ENCODE results near the gene LRRC45. TPM values are rescaled to one million over a fixed set of nuclear protein-coding genes. Genes with fewer than 3 reads are reported as not detected.

Gene LRRC45
- total and polyA plus RNA-seq, 2 donors (not counting 1 experiment from before 2014, with no cell fraction given): 2.3 to 9.9 TPM

DNA sequence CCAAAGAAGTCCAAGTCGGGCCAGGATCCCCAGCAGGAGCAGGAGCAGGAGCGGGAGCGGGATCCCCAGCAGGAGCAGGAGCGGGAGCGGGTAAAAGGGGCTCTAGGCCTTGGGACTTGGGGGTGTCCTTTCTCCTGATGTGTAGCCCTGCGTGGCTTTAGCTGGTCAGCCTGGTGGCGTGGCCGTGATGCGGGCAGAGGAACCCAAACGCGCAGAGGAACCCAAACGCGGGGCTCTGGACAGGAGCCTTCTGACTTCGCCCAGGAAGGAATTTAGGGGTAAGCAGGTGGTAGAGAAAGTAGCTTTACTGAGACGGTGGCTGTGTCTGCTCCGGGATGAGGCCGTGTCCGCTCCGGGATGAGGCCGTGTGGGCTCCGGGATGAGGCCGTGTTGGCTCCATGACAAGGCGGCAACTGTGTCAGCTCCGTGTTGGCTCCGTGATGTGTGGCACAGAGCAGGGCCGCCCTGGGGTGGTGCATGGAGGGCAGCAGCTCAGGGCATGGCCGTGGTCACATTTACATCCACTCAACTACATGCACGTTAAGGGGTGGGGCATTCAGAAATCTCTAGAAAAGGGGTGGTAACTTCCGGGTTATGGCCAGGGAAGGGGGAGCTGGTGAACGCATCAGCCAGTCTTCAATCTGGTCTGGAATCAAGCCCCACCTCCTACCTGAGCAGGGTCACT is 26.2 kb upstream of the LRRC45 start:
- TF ChIP-seq, protein P1, sequence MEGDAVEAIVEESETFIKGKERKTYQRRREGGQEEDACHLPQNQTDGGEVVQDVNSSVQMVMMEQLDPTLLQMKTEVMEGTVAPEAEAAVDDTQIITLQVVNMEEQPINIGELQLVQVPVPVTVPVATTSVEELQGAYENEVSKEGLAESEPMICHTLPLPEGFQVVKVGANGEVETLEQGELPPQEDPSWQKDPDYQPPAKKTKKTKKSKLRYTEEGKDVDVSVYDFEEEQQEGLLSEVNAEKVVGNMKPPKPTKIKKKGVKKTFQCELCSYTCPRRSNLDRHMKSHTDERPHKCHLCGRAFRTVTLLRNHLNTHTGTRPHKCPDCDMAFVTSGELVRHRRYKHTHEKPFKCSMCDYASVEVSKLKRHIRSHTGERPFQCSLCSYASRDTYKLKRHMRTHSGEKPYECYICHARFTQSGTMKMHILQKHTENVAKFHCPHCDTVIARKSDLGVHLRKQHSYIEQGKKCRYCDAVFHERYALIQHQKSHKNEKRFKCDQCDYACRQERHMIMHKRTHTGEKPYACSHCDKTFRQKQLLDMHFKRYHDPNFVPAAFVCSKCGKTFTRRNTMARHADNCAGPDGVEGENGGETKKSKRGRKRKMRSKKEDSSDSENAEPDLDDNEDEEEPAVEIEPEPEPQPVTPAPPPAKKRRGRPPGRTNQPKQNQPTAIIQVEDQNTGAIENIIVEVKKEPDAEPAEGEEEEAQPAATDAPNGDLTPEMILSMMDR (conservative IDR thresholded peaks at IDR 0.05 in 1 of 2, IDR thresholded peaks at IDR 0.05 in 1 of 2; ENCODE audit: low read depth in 1 of 2, low read length in 2 of 2): no peak
- no peak for TF ChIP-seq EZH2 (IDR thresholded peaks at IDR 0.05; ENCODE audit: low read length, missing control alignments)
- H3K79me2 ChIP-seq (ENCODE audit: control insufficient read depth, insufficient read depth, low read length): no peaks in the 10 kb centered on the region

DNA sequence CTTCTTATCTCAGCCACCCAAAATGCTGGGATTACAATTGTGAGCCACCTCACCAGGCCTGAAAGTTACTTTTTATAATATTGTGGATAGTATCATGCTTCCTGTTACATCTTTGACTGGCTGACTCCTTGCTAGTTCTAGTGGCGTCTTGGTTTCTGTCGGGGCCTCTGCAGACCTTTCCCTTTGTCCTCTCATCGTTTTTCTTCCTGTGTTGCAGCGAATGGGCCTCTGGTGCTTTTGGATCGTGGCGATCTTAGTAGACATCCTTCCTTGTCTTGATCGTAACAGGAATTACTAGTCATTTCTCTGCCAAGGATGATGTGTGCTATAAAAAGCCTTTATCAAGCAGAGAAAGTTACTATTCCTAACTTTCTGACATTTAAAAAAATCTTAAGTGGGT is 24.9 kb upstream of the LRRC45 start:
- Histone ChIP-seq H3K4me1 (ENCODE audit: control insufficient read depth, extremely low read depth, insufficient read depth, low read length) (peaks cover 9% of the 10 kb centered on the region), H3K36me3 (ENCODE audit: control insufficient read depth, insufficient read depth, low read length) (peaks cover 2% of the 10 kb centered on the region), H3K9ac (ENCODE audit: insufficient read depth, low read length) (no peak overlapping the region), H3K4me3 (replicated peaks in 1 of 4; ENCODE audit: control extremely low read depth in 1 of 4, insufficient read depth in 1 of 4, low read depth in 3 of 4, low read length in 4 of 4) (no peak overlapping the region), H2AFZ (ENCODE audit: low read length) (no peak overlapping the region), H3K79me2 (ENCODE audit: control insufficient read depth, insufficient read depth, low read length) (no peaks in the 10 kb centered on the region), H3K4me2 (ENCODE audit: extremely low read depth, insufficient read depth, low read length) (no peak overlapping the region), H3K9me3 (ENCODE audit: control insufficient read depth, insufficient read depth, low read depth, low read length) (no peaks in the 10 kb centered on the region), H3K27me3 (ENCODE audit: control insufficient read depth, insufficient read depth, low read length) (no peaks in the 10 kb centered on the region), H3K27ac (ENCODE audit: insufficient read depth, low read length) (no peak overlapping the region), H4K20me1 (ENCODE audit: control insufficient read depth, extremely low read depth, insufficient read depth, low read length) (no peaks in the 10 kb centered on the region)
- TF ChIP-seq EZH2 (IDR thresholded peaks at IDR 0.05; ENCODE audit: low read length, missing control alignments): no peak
- TF ChIP-seq, protein P1 (conservative IDR thresholded peaks at IDR 0.05 in 1 of 2, IDR thresholded peaks at IDR 0.05 in 1 of 2; ENCODE audit: low read depth in 1 of 2, low read length in 2 of 2): no peak
- no peak for DNase-seq (ENCODE audit: low read depth in 2 of 2)

More for the DNA sequence above, 26.2 kb upstream of the LRRC45 start:
- Histone ChIP-seq H4K20me1 (ENCODE audit: control insufficient read depth, extremely low read depth, insufficient read depth, low read length) (no peaks in the 10 kb centered on the region), H3K9me3 (ENCODE audit: control insufficient read depth, insufficient read depth, low read depth, low read length) (no peaks in the 10 kb centered on the region), H2AFZ (ENCODE audit: low read length) (no peak overlapping the region), H3K4me1 (ENCODE audit: control insufficient read depth, extremely low read depth, insufficient read depth, low read length) (peaks cover 9% of the 10 kb centered on the region), H3K27me3 (ENCODE audit: control insufficient read depth, insufficient read depth, low read length) (no peaks in the 10 kb centered on the region), H3K27ac (ENCODE audit: insufficient read depth, low read length) (no peak overlapping the region), H3K4me2 (ENCODE audit: extremely low read depth, insufficient read depth, low read length) (no peak overlapping the region), H3K9ac (ENCODE audit: insufficient read depth, low read length) (no peak overlapping the region), H3K36me3 (ENCODE audit: control insufficient read depth, insufficient read depth, low read length) (peaks cover 2% of the 10 kb centered on the region), H3K4me3 (replicated peaks in 1 of 4; ENCODE audit: control extremely low read depth in 1 of 4, insufficient read depth in 1 of 4, low read depth in 3 of 4, low read length in 4 of 4) (no peak overlapping the region)
- DNase-seq (ENCODE audit: low read depth in 2 of 2): no peak

DNA sequence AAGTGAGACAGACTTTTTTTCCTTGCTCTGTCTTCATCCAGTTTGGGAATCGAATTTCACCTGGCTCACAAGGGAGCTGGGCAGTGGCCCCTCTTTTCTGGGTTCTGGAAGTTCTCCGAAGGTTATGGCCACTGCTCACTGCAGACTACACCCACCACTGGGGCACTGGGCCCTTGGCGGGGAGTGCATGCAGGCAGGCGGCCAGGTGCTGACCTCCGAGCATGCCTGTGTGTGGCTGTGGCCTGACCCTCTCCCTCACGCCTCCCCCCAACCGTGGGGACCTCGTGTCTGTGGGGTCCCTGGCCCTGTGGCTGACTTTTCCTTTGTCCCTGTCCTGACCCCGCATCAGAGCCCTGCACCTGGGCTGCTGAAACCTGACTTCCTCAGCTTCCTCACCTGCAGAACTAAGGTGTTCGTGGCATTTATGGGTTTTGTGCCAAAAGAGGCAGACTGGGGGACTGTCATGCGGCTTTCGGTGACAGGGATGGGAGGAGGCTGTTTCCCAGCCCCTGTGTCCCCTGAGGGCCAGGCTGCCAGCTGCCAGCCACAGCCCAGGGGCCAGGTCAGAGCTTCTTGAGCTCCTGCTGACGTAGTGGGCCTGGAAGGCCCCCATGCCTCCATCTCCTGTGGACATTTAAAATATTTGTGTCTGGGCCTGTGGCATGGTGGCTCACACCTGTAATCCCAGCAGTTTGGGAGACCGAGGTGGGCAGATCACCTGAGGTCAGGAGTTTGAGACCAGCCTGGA is 24.2 kb upstream of the LRRC45 start:
- TF ChIP-seq, protein P1 (conservative IDR thresholded peaks at IDR 0.05 in 1 of 2, IDR thresholded peaks at IDR 0.05 in 1 of 2; ENCODE audit: low read depth in 1 of 2, low read length in 2 of 2): no peak
- TF ChIP-seq EZH2 (IDR thresholded peaks at IDR 0.05; ENCODE audit: low read length, missing control alignments): no peak
- no peak overlapping the region for H2AFZ ChIP-seq (ENCODE audit: low read length)

More for the DNA sequence above, 24.2 kb upstream of the LRRC45 start:
- DNase-seq (ENCODE audit: low read depth in 2 of 2): no peak
- H3K27me3 ChIP-seq (ENCODE audit: control insufficient read depth, insufficient read depth, low read length): no peaks in the 10 kb centered on the region
- no peaks in the 10 kb centered on the region for H3K79me2 ChIP-seq (ENCODE audit: control insufficient read depth, insufficient read depth, low read length)
- H3K9ac ChIP-seq (ENCODE audit: insufficient read depth, low read length): no peak overlapping the region
- no peak overlapping the region for H3K27ac ChIP-seq (ENCODE audit: insufficient read depth, low read length)
- H3K4me3 ChIP-seq (replicated peaks in 1 of 4; ENCODE audit: control extremely low read depth in 1 of 4, insufficient read depth in 1 of 4, low read depth in 3 of 4, low read length in 4 of 4): no peak overlapping the region
- peaks cover 15% of the 10 kb centered on the region for H3K4me1 ChIP-seq (ENCODE audit: control insufficient read depth, extremely low read depth, insufficient read depth, low read length)
- H3K36me3 ChIP-seq (ENCODE audit: control insufficient read depth, insufficient read depth, low read length): peaks cover 2% of the 10 kb centered on the region
- H3K9me3 ChIP-seq (ENCODE audit: control insufficient read depth, insufficient read depth, low read depth, low read length): no peaks in the 10 kb centered on the region
- no peaks in the 10 kb centered on the region for H4K20me1 ChIP-seq (ENCODE audit: control insufficient read depth, extremely low read depth, insufficient read depth, low read length)
- H3K4me2 ChIP-seq (ENCODE audit: extremely low read depth, insufficient read depth, low read length): no peak overlapping the region
